Activated B cell treated with CpG ODN at 0.5 μM for 24 hours (primary cell): ENCODE results near the gene PHF8. TPM values are rescaled to one million over a fixed set of nuclear protein-coding genes. Genes with fewer than 3 reads are reported as not detected.

Source experiments
- ATAC-seq: fragments of 200-7000 bp; cut with Tn5 transposase; one replicate; pipeline ENCODE4 v1.10.0; 2021; ENCODE audit warnings: low read depth, mild to moderate bottlenecking, moderate library complexity
- CTCF ChIA-PET: fragments of 350-600 bp; sonication (Branson Sonifier 250); formaldehyde crosslinking; loops from one replicate; lab custom pipeline; 2021; ENCODE audit warnings: antibody characterized with exemption; lab: Charles Lee
- POLR2A ChIA-PET: fragments of 350-600 bp; sonication (Branson Sonifier 250); formaldehyde crosslinking; loops from one replicate; lab custom pipeline; 2021; ENCODE audit warnings: antibody characterized with exemption; lab: Charles Lee
- DNase-seq: peaks from one replicate; pipeline ENCODE4 v3.0.0; 2022
- H3K27ac Mint-ChIP-seq: one replicate; pipeline ENCODE4 v1.8.0; 2020; ENCODE audit warnings: mixed read lengths
- H3K27me3 Mint-ChIP-seq: one replicate; pipeline ENCODE4 v1.8.0; 2021; ENCODE audit warnings: mixed read lengths
- H3K36me3 Mint-ChIP-seq: one replicate; pipeline ENCODE4 v1.8.0; 2021; ENCODE audit warnings: low read depth, mixed read lengths
- H3K4me1 Mint-ChIP-seq: one replicate; pipeline ENCODE4 v1.8.0; 2021; ENCODE audit warnings: mixed read lengths
- H3K4me3 Mint-ChIP-seq: one replicate; pipeline ENCODE4 v1.8.0; 2020; ENCODE audit warnings: mild to moderate bottlenecking, mixed read lengths
- H3K9me3 Mint-ChIP-seq: one replicate; pipeline ENCODE4 v1.8.0; 2020; ENCODE audit warnings: mixed read lengths
- intact Hi-C: fragments of 100-400 bp; cut with micrococcal nuclease; formaldehyde crosslinking; loops from one replicate; pipeline ENCODE4 v1.15.1; 2024
- total RNA-seq: library from RNA; stranded (reverse); gene quantifications from 2 replicates; pipeline ENCODE4 v1.2.3, GENCODE V29; 2022
- TF ChIP-seq, protein P1 (sequence below): fragments of 200-600 bp; IDR thresholded peaks from one replicate; pipeline ENCODE4 v1.8.0; 2022; ENCODE audit warnings: antibody characterized with exemption, mild to moderate bottlenecking

Gene PHF8
- total RNA-seq, 1 donor from 2014 or later, result 58.7 TPM

DNA sequence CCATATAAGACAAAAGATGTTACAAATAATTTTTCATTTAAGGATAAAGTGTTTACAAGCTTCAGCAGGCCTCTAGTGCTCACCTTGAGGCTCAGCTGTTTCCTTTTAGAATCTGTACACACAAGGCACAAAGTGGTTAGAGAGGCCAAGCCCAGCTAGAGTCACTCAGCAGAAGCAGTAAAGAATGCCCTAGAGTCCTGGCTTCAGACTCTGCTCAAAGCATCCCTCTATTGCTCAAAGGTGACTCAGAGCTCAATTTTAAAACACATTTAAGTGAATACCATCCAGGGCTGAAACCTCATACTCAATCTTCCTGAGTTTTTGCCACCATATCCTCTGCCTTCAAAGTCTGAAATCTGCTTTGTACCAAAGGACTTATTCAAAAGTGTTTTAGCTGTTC lies 22.6 kb upstream of the PHF8 start:
- Mint-ChIP-seq H3K9me3 (no peaks in the 10 kb centered on the region), H3K4me1 (no peaks in the 10 kb centered on the region), H3K36me3 (peaks cover 3% of the 10 kb centered on the region), H3K27me3 (no peaks in the 10 kb centered on the region), H3K27ac (no peak overlapping the region), H3K4me3 (no peak overlapping the region)
- ChIA-PET POLR2A (no interaction called here), CTCF (no interaction called here)
- ATAC-seq (no peak), DNase-seq (no peak)
- intact Hi-C loops, result no loop called here
- TF ChIP-seq, protein P1, sequence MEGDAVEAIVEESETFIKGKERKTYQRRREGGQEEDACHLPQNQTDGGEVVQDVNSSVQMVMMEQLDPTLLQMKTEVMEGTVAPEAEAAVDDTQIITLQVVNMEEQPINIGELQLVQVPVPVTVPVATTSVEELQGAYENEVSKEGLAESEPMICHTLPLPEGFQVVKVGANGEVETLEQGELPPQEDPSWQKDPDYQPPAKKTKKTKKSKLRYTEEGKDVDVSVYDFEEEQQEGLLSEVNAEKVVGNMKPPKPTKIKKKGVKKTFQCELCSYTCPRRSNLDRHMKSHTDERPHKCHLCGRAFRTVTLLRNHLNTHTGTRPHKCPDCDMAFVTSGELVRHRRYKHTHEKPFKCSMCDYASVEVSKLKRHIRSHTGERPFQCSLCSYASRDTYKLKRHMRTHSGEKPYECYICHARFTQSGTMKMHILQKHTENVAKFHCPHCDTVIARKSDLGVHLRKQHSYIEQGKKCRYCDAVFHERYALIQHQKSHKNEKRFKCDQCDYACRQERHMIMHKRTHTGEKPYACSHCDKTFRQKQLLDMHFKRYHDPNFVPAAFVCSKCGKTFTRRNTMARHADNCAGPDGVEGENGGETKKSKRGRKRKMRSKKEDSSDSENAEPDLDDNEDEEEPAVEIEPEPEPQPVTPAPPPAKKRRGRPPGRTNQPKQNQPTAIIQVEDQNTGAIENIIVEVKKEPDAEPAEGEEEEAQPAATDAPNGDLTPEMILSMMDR, result no peak

DNA sequence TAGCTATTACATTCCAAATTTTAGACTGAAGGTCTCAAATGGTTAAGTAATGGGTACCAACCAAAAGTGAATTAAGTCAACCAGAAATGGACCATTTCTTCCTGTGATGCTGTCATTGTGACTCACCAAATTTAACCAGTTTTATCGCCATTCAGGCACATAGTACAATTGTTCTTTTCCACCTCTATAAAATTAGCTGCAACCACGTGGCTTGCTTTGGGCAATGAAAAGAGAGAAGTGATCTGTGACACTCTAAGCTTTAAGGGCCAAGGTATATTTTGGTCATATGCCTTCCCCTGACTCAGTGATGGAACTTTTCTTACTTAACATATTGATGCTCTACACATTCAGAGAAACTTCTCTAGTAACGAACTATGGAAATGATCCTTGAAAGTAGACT lies 20.3 kb upstream of the PHF8 start:
- no peak overlapping the region for H3K27ac Mint-ChIP-seq
- DNase-seq, result no peak
- POLR2A ChIA-PET, result no interaction called here
- no peaks in the 10 kb centered on the region for H3K9me3 Mint-ChIP-seq
- H3K4me3 Mint-ChIP-seq, result no peak overlapping the region
- TF ChIP-seq, protein P1, result no peak
- no peak for ATAC-seq
- no peaks in the 10 kb centered on the region for H3K36me3 Mint-ChIP-seq
- intact Hi-C loops, result no loop called here
- CTCF ChIA-PET, result no interaction called here
- H3K4me1 Mint-ChIP-seq, result no peaks in the 10 kb centered on the region
- no peaks in the 10 kb centered on the region for H3K27me3 Mint-ChIP-seq

- H3K27ac Mint-ChIP-seq, result no peak overlapping the region
- ChIA-PET POLR2A (no interaction called here), CTCF (no interaction called here)
- intact Hi-C loops, result no loop called here
- H3K27me3 Mint-ChIP-seq, result no peaks in the 10 kb centered on the region
- no peaks in the 10 kb centered on the region for H3K9me3 Mint-ChIP-seq
- H3K4me1 Mint-ChIP-seq, result no peaks in the 10 kb centered on the region
- DNase-seq (no peak), ATAC-seq (no peak)
- H3K4me3 Mint-ChIP-seq, result no peak overlapping the region
- TF ChIP-seq, protein P1, result no peak
- no peaks in the 10 kb centered on the region for H3K36me3 Mint-ChIP-seq
Observed at GRCh38 chrX:54063361-54063760, 19.1 kb upstream of the PHF8 start.

DNA sequence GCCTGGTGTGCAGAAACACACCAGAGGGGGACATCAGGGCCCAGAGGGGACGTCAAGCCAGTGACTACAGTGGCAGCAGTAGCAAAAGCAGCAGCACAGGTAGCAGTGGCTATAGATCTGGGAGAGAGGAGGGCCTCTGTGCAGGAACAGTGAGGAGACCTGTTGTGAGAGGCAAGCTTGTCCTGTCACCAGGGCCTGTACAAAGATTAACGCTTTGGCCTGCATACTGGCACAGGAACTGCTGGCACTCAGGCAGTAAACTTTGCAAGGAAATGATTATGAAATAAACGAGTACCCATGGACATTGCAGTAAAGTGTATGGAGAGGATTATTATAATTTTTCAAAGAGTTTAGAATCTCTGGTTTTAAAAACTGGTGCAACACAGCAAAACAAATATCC lies 5.5 kb upstream of the PHF8 start:
- Mint-ChIP-seq H3K9me3 (no peaks in the 10 kb centered on the region), H3K27ac (no peak overlapping the region), H3K36me3 (no peaks in the 10 kb centered on the region), H3K4me3 (no peak overlapping the region), H3K4me1 (peaks cover 9% of the 10 kb centered on the region), H3K27me3 (no peaks in the 10 kb centered on the region)
- no peak for DNase-seq
- TF ChIP-seq, protein P1, result no peak
- ChIA-PET CTCF (no interaction called here), POLR2A (no interaction called here)
- ATAC-seq, result no peak
- intact Hi-C loops, result no loop called here

DNA sequence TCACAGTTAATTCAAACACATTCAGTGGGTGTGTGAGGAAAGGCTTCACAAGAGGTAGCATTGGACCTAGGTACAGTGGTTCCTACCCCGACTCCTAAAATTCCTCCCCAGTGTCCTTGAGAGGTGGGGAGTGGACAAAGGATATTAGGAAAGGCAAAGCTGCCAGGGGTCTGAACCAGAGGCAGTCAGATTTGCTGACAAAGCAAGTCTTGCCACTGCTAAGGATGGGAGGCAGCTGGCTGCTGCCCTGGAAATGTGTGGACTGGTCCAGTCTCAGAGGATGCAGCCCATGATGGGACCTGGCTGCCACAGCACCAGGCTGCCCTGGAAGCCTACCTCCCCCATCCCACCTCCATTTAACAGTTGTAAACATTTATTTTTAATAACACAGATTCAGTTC lies 4.1 kb upstream of the PHF8 start:
- H3K9me3 Mint-ChIP-seq, result no peaks in the 10 kb centered on the region

More for the DNA sequence above, 4.1 kb upstream of the PHF8 start:
- Mint-ChIP-seq H3K4me3 (no peak overlapping the region), H3K27ac (no peak overlapping the region), H3K27me3 (no peaks in the 10 kb centered on the region), H3K4me1 (peaks cover 10% of the 10 kb centered on the region), H3K36me3 (peaks cover 2% of the 10 kb centered on the region)
- POLR2A ChIA-PET, result no interaction called here
- CTCF ChIA-PET, result no interaction called here
- DNase-seq (no peak), ATAC-seq (no peak)
- intact Hi-C loops, result no loop called here
- TF ChIP-seq, protein P1, result no peak
